Uterus (tissue), 4 donors: ENCODE measurements around the gene SLC35A3. TPM values are rescaled to one million over a fixed set of nuclear protein-coding genes. Genes with fewer than 3 reads are reported as not detected.

Source experiments
- DNase-seq, 2 donors: peaks; one replicate each; pipeline ENCODE4 v3.0.0-alpha.2; 2019 to 2020
- H3K27ac ChIP-seq, 2 donors: fragments of 200-600 bp; sonication (generic); 1 replicate in 1 of 2; 2 replicates in 1 of 2; pipeline ENCODE4 v1.5.1; 2016 to 2018
- H3K27me3 ChIP-seq, 2 donors: fragments of 200-600 bp; sonication (generic); one replicate each; pipeline ENCODE4 v1.5.1; 2018 to 2019; ENCODE audit warnings: control low read depth in 1 of 2
- H3K36me3 ChIP-seq, 2 donors: fragments of 200-600 bp; sonication (generic); one replicate each; pipeline ENCODE4 v1.5.1; 2019; ENCODE audit warnings: control low read depth in 1 of 2
- H3K4me1 ChIP-seq, 2 donors: fragments of 200-600 bp; sonication (generic); one replicate each; pipeline ENCODE4 v1.5.1; 2018 to 2019; ENCODE audit warnings: control low read depth in 1 of 2
- H3K4me3 ChIP-seq, 2 donors: fragments of 200-600 bp; sonication (generic); 1 replicate in 1 of 2; 2 replicates in 1 of 2; pipeline ENCODE4 v1.5.1; 2018 to 2019; ENCODE audit warnings: mild to moderate bottlenecking in 1 of 2
- H3K9me3 ChIP-seq, 2 donors: fragments of 200-600 bp; sonication (generic); one replicate each; pipeline ENCODE4 v1.5.1; 2019; ENCODE audit warnings: control low read depth in 1 of 2
- CTCF ChIP-seq, 4 experiments: fragments of 200-600 bp in 2 of 4; fragments of 450-650 bp in 2 of 4; sonication (generic) in 2 of 4; IDR thresholded peaks; one replicate each; pipeline ENCODE4 v1.5.1; 2016 to 2019; ENCODE audit warnings: antibody characterized with exemption in 4 of 4, mild to moderate bottlenecking in 2 of 4, moderate library complexity in 1 of 4
- POLR2A ChIP-seq, 2 donors: fragments of 450-650 bp; IDR thresholded peaks; one replicate each; pipeline ENCODE4 v1.6.1; 2016; ENCODE audit warnings: antibody characterized with exemption in 2 of 2, mild to moderate bottlenecking in 1 of 2, moderate library complexity in 1 of 2
- intact Hi-C: fragments of 100-400 bp; cut with DNase I; formaldehyde crosslinking; loops from one replicate; pipeline ENCODE4 v1.15.1; 2023; ENCODE audit warnings: low total_unique reads
- total RNA-seq, 4 donors: library from RNA; depleted of rRNA in 3 of 4; stranded (reverse); fragments of >200 nt in 3 of 4; gene quantifications; one replicate each; pipeline versions ENCODE4 v1.1.0 to v1.2.4, GENCODE V29; 2014 to 2023
- donor health status: DM: yes; HTN: yes; CAD: no.

The SLC35A3 gene
- total RNA-seq, 4 donors from 2014 or later, result 6.7 to 65.3 (median 28.8) TPM

- TF ChIP-seq POLR2A (IDR thresholded peaks at IDR 0.05) (no peak), CTCF (IDR thresholded peaks at IDR 0.05) (no peak)
These were observed 18.5 kb downstream of the SLC35A3 start for GRCh38 chr1:99988210-99988765.

GRCh38 chr1:99992044-99992722 is 22.4 kb downstream of the SLC35A3 start:
- intact Hi-C loops, result no loop called here
- DNase-seq, result no peak
- H3K4me1 ChIP-seq, result no peaks in the 10 kb centered on the region
- no peak overlapping the region for H3K27ac ChIP-seq
- no peak overlapping the region for H3K4me3 ChIP-seq
- H3K27me3 ChIP-seq, result no peaks in the 10 kb centered on the region
- no peak for TF ChIP-seq POLR2A (IDR thresholded peaks at IDR 0.05)
- no peak for TF ChIP-seq CTCF (IDR thresholded peaks at IDR 0.05)
- no peaks in the 10 kb centered on the region for H3K36me3 ChIP-seq
- peaks cover 0 to 14% of the 10 kb centered on the region in 2 donors for H3K9me3 ChIP-seq

More at GRCh38 chr1:99988210-99988765, 18.5 kb downstream of the SLC35A3 start:
- no peak for DNase-seq
- Histone ChIP-seq H3K36me3 (no peaks in the 10 kb centered on the region), H3K27me3 (no peaks in the 10 kb centered on the region), H3K4me3 (no peak overlapping the region), H3K27ac (no peak overlapping the region), H3K9me3 (peaks cover 0 to 14% of the 10 kb centered on the region in 2 donors), H3K4me1 (no peaks in the 10 kb centered on the region)
- intact Hi-C loops, result no loop called here

GRCh38 chr1:99992760-99993467 is 23.1 kb downstream of the SLC35A3 start:
- Histone ChIP-seq H3K36me3 (no peaks in the 10 kb centered on the region), H3K4me3 (no peak overlapping the region), H3K4me1 (no peaks in the 10 kb centered on the region), H3K27ac (no peak overlapping the region), H3K27me3 (no peaks in the 10 kb centered on the region), H3K9me3 (peaks cover 0 to 14% of the 10 kb centered on the region in 2 donors)
- DNase-seq, result no peak
- TF ChIP-seq CTCF (IDR thresholded peaks at IDR 0.05) (no peak), POLR2A (IDR thresholded peaks at IDR 0.05) (no peak)
- intact Hi-C loops, result no loop called here

GRCh38 chr1:99993468-99993845 is 23.7 kb downstream of the SLC35A3 start:
- Histone ChIP-seq H3K9me3 (peaks cover 0 to 14% of the 10 kb centered on the region in 2 donors), H3K4me1 (no peaks in the 10 kb centered on the region), H3K4me3 (no peak overlapping the region), H3K27ac (no peak overlapping the region), H3K27me3 (no peaks in the 10 kb centered on the region), H3K36me3 (no peaks in the 10 kb centered on the region)
- DNase-seq, result no peak
- intact Hi-C loops, result no loop called here
- no peak for TF ChIP-seq CTCF (IDR thresholded peaks at IDR 0.05)
- TF ChIP-seq POLR2A (IDR thresholded peaks at IDR 0.05), result no peak

GRCh38 chr1:99994496-99994895 is 24.7 kb downstream of the SLC35A3 start:
- no peak overlapping the region for H3K4me3 ChIP-seq
- TF ChIP-seq POLR2A (IDR thresholded peaks at IDR 0.05) (no peak), CTCF (IDR thresholded peaks at IDR 0.05) (no peak)
- no peak for DNase-seq
- H3K27me3 ChIP-seq, result no peaks in the 10 kb centered on the region
- H3K27ac ChIP-seq, result no peak overlapping the region
- intact Hi-C loops, result no loop called here
- peaks cover 0 to 14% of the 10 kb centered on the region in 2 donors for H3K9me3 ChIP-seq
- H3K36me3 ChIP-seq, result no peaks in the 10 kb centered on the region
- H3K4me1 ChIP-seq, result no peaks in the 10 kb centered on the region
